Mammary epithelial cell (primary cell): ENCODE measurements around the gene FOXO4.

Experiments used
- CTCF ChIP-seq, 2 donors: IDR thresholded peaks in 1 of 2; conservative IDR thresholded peaks in 1 of 2; 2 replicates each; pipeline ENCODE4 v1.5.1; 2011 to 2012; ENCODE audit warnings: inconsistent platforms in 2 of 2, low read length in 2 of 2, mild to moderate bottlenecking in 2 of 2, control low read depth in 1 of 2, low read depth in 1 of 2; ENCODE audit not compliant: insufficient read depth in 1 of 2; ENCODE audit errors: extremely low read depth in 1 of 2
- EZH2 ChIP-seq: IDR thresholded peaks from 2 replicates; pipeline ENCODE4 v1.6.1; 2012; ENCODE audit warnings: low read length, inconsistent platforms, borderline replicate concordance

- TF ChIP-seq CTCF (conservative IDR thresholded peaks at IDR 0.05 in 1 of 2, IDR thresholded peaks at IDR 0.05 in 1 of 2; ENCODE audit: extremely low read depth in 1 of 2, insufficient read depth in 1 of 2, low read depth in 1 of 2, low read length in 2 of 2): no peak
- no peak for TF ChIP-seq EZH2
Observed at GRCh38 chrX:71105628-71106027, 10.0 kb downstream of the FOXO4 start.
